GM19467 (cell line): ENCODE data around the gene VCX2.
"Not testable (repeated sequence)": the region's sequence is repeated elsewhere in the genome, so short reads cannot be mapped to it uniquely, and the experiment has no call there.

Experiments
- ATAC-seq: cut with Tn5 transposase; IDR thresholded peaks from one replicate; pipeline ENCODE4 v1.9.1; 2021; ENCODE audit warnings: mild to moderate bottlenecking, moderate library complexity; ENCODE audit not compliant: unreplicated experiment

Gene VCX2

DNA sequence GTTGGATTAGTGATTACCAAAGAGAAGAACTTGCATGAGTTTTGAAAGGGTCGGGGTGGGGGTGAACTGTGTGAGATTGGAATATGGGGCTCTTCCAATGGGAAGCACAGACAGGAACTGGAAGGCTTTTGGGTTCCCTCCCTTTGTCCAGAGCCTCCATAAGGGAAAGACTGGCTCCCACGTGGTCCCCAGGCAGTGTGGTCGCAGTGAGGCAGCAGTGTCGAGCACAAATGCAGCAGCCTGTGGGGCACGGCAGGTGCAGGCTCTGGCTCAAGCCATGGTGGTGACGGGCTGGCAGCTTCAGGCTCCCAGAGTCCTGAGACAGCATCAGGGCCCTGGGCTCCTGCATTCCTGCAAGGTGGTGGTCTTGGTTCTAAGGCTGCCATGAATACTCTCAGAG, 45.5 kb downstream of the VCX2 start:
- no peak for ATAC-seq

- no peak for ATAC-seq
Measured at GRCh38 chrX:8122538-8122937, 48.5 kb downstream of the VCX2 start.

DNA sequence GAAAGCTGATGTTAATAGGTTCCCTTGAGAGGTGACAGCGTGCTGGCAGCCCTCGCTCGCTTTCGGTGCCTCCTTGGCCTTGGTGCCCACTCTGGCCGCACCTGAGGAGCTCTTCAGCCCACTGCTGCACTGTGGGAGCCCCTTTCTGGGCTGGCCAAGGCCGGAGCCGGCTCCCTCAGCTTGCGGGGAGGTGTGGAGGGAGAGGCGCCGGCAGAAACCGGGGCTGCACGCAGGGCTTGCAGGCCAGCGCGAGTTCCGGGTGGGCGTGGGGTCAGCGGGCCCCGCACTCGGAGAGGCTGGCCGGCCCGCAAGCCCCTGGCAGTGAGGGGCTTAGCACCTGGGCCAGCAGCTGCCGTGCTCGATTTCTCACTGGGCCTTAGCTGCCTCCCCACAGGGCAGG, 49.7 kb downstream of the VCX2 start:
- not testable (repeated sequence) for ATAC-seq
